Pancreas (tissue), 10 donors: Measurements from ENCODE around the gene HK1. TPM values are rescaled to one million over a fixed set of nuclear protein-coding genes. Genes with fewer than 3 reads are reported as not detected.

Source experiments
- ATAC-seq, 4 donors: fragments of 200-7000 bp; cut with Tn5 transposase; one replicate each; pipeline versions ENCODE4 v1.8.0 to v1.9.1; 2020; ENCODE audit warnings: mild to moderate bottlenecking in 4 of 4, moderate library complexity in 4 of 4
- DNase-seq, 6 donors: peaks; one replicate each; pipeline ENCODE4 v3.0.0-alpha.2; 2020
- FAIRE-seq: peaks from 2 replicates; lab custom pipeline; 2012; peaks lifted over from hg19 to GRCh38; lab: Jason Lieb, UNC
- H3K27ac ChIP-seq, 4 donors: fragments of 200-600 bp; sonication (generic); 1 replicate in 3 of 4; 2 replicates in 1 of 4; pipeline versions ENCODE4 v1.5.0 to v1.8.0; 2020
- H3K27me3 ChIP-seq, 4 donors: fragments of 200-600 bp; one replicate each; pipeline ENCODE4 v1.8.0; 2021
- H3K36me3 ChIP-seq, 3 donors: fragments of 200-600 bp; sonication (generic) in 1 of 3; one replicate each; pipeline versions ENCODE4 v1.5.0 to v1.8.0; 2020 to 2021
- H3K4me1 ChIP-seq, 3 donors: fragments of 200-600 bp; one replicate each; pipeline ENCODE4 v1.8.0; 2021
- H3K4me3 ChIP-seq, 4 donors: fragments of 200-600 bp; sonication (generic) in 2 of 4; one replicate each; pipeline versions ENCODE4 v1.5.0 to v1.8.0; 2020 to 2021
- H3K9me3 ChIP-seq, 4 donors: fragments of 200-600 bp; one replicate each; pipeline ENCODE4 v1.8.0; 2021
- CTCF ChIP-seq, 4 donors: fragments of 200-600 bp; sonication (generic) in 3 of 4; IDR thresholded peaks; one replicate each; pipeline versions ENCODE4 v1.5.0 to v1.8.0; 2021; ENCODE audit warnings: antibody characterized with exemption in 4 of 4
- WGBS, 2 donors: extraction: QIAGEN DNeasy Blood & Tissue Kit; methylation state at CpG; one replicate each; pipeline ENCODE4 v1.1.7; 2013; 5-methylcytosine and 5-hydroxymethylcytosine counted together
- intact Hi-C, 3 donors: fragments of 100-400 bp; cut with DNase I; formaldehyde crosslinking; loops; one replicate each; pipeline versions ENCODE4 v1.11.1 to v1.14.2; 2022
- polyA plus RNA-seq, 2 donors: library from polyadenylated mRNA; stranded (reverse); fragments of 200-250 nt; gene quantifications; one replicate each; pipeline ENCODE4 v1.2.3, GENCODE V29; 2013
- total RNA-seq, 6 donors: library from RNA; stranded (reverse); fragmentation: NEBNext Ultra II Directional in 4 of 6; extraction: Animal tissue kit (Norgen Biotek cat#: 25700) in 4 of 6; gene quantifications; one replicate each; pipeline versions ENCODE4 v1.2.1 to v1.2.4, GENCODE V29; 2021 to 2023
- donor health status: healthy with polysubstance abuse.
- donor health status: DM: no; HTN: no; CAD: no; lungs with moderate emphysema.
- donor health status: DM: no; HTN: no; CAD: no.
- donor health status: control.
- donor health status: control.
- donor health status: Bipolar disorder and iron deficiency.
- donor health status: DM: yes; HTN: yes; CAD: no.
- donor health status: DM: no; HTN: no; CAD: no.
- donor health status: DM: no; HTN: no; CAD: no.
- donor health status: DM: yes; HTN: yes; CAD: no.

HK1 gene
- total and polyA plus RNA-seq, 8 donors, result 6.7 to 18.1 (median 8.6) TPM

- no peak overlapping the region for H3K27ac ChIP-seq
- intact Hi-C loops, result loop anchor here (5.0 to 10.0 kb wide), 2 partner anchors 149 to 157 kb away; no protein-coding TSS in a partner anchor
- no peaks in the 10 kb centered on the region for H3K27me3 ChIP-seq
- DNase-seq, result no peak
- FAIRE-seq, result no peak
- TF ChIP-seq CTCF (IDR thresholded peaks at IDR 0.05), result no peak
- no peaks in the 10 kb centered on the region for H3K4me1 ChIP-seq
- no peaks in the 10 kb centered on the region for H3K9me3 ChIP-seq
- no peaks in the 10 kb centered on the region for H3K36me3 ChIP-seq
- WGBS, 2 donors, result 47 to 64% methylated on average over 1 of the region's 1 CpG
- no peak for ATAC-seq
- no peak overlapping the region for H3K4me3 ChIP-seq
Measured at GRCh38 chr10:69394020-69394419, 115.7 kb downstream of the HK1 start.

- intact Hi-C loops, result loop anchor here in 1 of 3 donors (10.0 kb wide), 1 partner anchor 153 kb away; no protein-coding TSS in a partner anchor
- Histone ChIP-seq H3K4me1 (no peaks in the 10 kb centered on the region), H3K36me3 (no peaks in the 10 kb centered on the region), H3K27ac (no peak overlapping the region), H3K27me3 (no peaks in the 10 kb centered on the region), H3K4me3 (no peak overlapping the region), H3K9me3 (no peaks in the 10 kb centered on the region)
- 57 to 74% methylated on average over 1 of the region's 1 CpG for WGBS, 2 donors
- ATAC-seq (no peak), FAIRE-seq (no peak), DNase-seq (no peak)
- no peak for TF ChIP-seq CTCF (IDR thresholded peaks at IDR 0.05)
Measured at GRCh38 chr10:69397972-69398371, 119.7 kb downstream of the HK1 start.

GRCh38 chr10:69398466-69398865 is 120.2 kb downstream of the HK1 start:
- no peak overlapping the region for H3K4me3 ChIP-seq
- ATAC-seq (no peak), FAIRE-seq (no peak), DNase-seq (no peak)
- intact Hi-C loops, result loop anchor here in 1 of 3 donors (10.0 kb wide), 1 partner anchor 154 kb away; no protein-coding TSS in a partner anchor
- H3K4me1 ChIP-seq, result no peaks in the 10 kb centered on the region
- 76 to 77% methylated on average over 16 of the region's 16 CpGs for WGBS, 2 donors
- H3K27ac ChIP-seq, result no peak overlapping the region
- no peaks in the 10 kb centered on the region for H3K9me3 ChIP-seq
- no peak for TF ChIP-seq CTCF (IDR thresholded peaks at IDR 0.05)
- H3K27me3 ChIP-seq, result no peaks in the 10 kb centered on the region
- no peaks in the 10 kb centered on the region for H3K36me3 ChIP-seq

GRCh38 chr10:69400936-69401335 is 122.6 kb downstream of the HK1 start:
- Histone ChIP-seq H3K36me3 (no peaks in the 10 kb centered on the region), H3K9me3 (no peaks in the 10 kb centered on the region), H3K4me3 (no peak overlapping the region), H3K27me3 (no peaks in the 10 kb centered on the region), H3K27ac (no peak overlapping the region), H3K4me1 (no peaks in the 10 kb centered on the region)
- TF ChIP-seq CTCF (IDR thresholded peaks at IDR 0.05), result no peak
- ATAC-seq (no peak), DNase-seq (no peak), FAIRE-seq (no peak)
- 88 to 93% methylated on average over 23 of the region's 23 CpGs for WGBS, 2 donors
- intact Hi-C loops, result no loop called here

GRCh38 chr10:69401416-69401815 is 123.1 kb downstream of the HK1 start:
- 79 to 86% methylated on average over 11 of the region's 11 CpGs for WGBS, 2 donors
- FAIRE-seq (no peak), ATAC-seq (no peak), DNase-seq (no peak)
- Histone ChIP-seq H3K9me3 (no peaks in the 10 kb centered on the region), H3K27me3 (no peaks in the 10 kb centered on the region), H3K36me3 (no peaks in the 10 kb centered on the region), H3K27ac (no peak overlapping the region), H3K4me3 (no peak overlapping the region), H3K4me1 (no peaks in the 10 kb centered on the region)
- intact Hi-C loops, result no loop called here
- TF ChIP-seq CTCF (IDR thresholded peaks at IDR 0.05), result no peak
